H9 (cell line): Measurements from ENCODE around the gene PATE3. TPM values are rescaled to one million over a fixed set of nuclear protein-coding genes. Genes with fewer than 3 reads are reported as not detected.

Source experiments
- DNase-seq: peaks from one replicate; pipeline ENCODE4 v3.0.0-alpha.2; 2017
- H2AFZ ChIP-seq: one replicate; pipeline ENCODE4 v1.6.1; 2013; ENCODE audit warnings: mild to moderate bottlenecking, low read length, control low read depth, moderate library complexity
- H2AK5ac ChIP-seq: 2 replicates; pipeline ENCODE4 v1.6.1; 2013; ENCODE audit warnings: low read length, control low read depth, mixed read lengths; ENCODE audit not compliant: insufficient read length
- H2BK120ac ChIP-seq: one replicate; pipeline ENCODE4 v1.6.1; 2013; ENCODE audit warnings: low read depth, mild to moderate bottlenecking, low read length, control low read depth, inconsistent platforms; ENCODE audit not compliant: poor library complexity, severe bottlenecking
- H2BK12ac ChIP-seq: 2 replicates; pipeline ENCODE4 v1.6.1; 2013; ENCODE audit warnings: low read length, control low read depth, mixed read lengths, low read depth; ENCODE audit not compliant: insufficient read length
- H2BK15ac ChIP-seq: 2 replicates; pipeline ENCODE4 v1.6.1; 2013; ENCODE audit warnings: low read depth, low read length, control low read depth
- H2BK20ac ChIP-seq: one replicate; pipeline ENCODE4 v1.6.1; 2013; ENCODE audit warnings: low read depth, mild to moderate bottlenecking, low read length, control low read depth, inconsistent platforms; ENCODE audit not compliant: poor library complexity, severe bottlenecking
- H2BK5ac ChIP-seq: 2 replicates; pipeline ENCODE4 v1.6.1; 2013; ENCODE audit warnings: low read length, control low read depth, mixed read lengths; ENCODE audit not compliant: insufficient read length
- H3K14ac ChIP-seq: 2 replicates; pipeline ENCODE4 v1.6.1; 2013; ENCODE audit warnings: low read length, control low read depth; ENCODE audit not compliant: insufficient read depth
- H3K18ac ChIP-seq: 2 replicates; pipeline ENCODE4 v1.6.1; 2013; ENCODE audit warnings: low read depth, mild to moderate bottlenecking, mixed read lengths, low read length, control low read depth; ENCODE audit not compliant: insufficient read length
- H3K23ac ChIP-seq: 2 replicates; pipeline ENCODE4 v1.6.1; 2013; ENCODE audit warnings: low read length, control low read depth, mixed read lengths, low read depth; ENCODE audit not compliant: insufficient read length
- H3K23me2 ChIP-seq: 2 replicates; pipeline ENCODE4 v1.6.1; 2013; ENCODE audit warnings: low read depth, mild to moderate bottlenecking, mixed read lengths, low read length, control low read depth; ENCODE audit not compliant: insufficient read length, poor library complexity, severe bottlenecking
- H3K27ac ChIP-seq: 2 replicates; pipeline ENCODE4 v1.5.1; 2013; ENCODE audit warnings: low read length, control low read depth, mixed read lengths, low read depth; ENCODE audit not compliant: insufficient read length
- H3K27me3 ChIP-seq: 2 replicates; pipeline ENCODE4 v1.6.1; 2013; ENCODE audit warnings: low read length, control low read depth, inconsistent platforms; ENCODE audit not compliant: insufficient read depth
- H3K4ac ChIP-seq: 2 replicates; pipeline ENCODE4 v1.6.1; 2013; ENCODE audit warnings: low read depth, mild to moderate bottlenecking, control low read depth, inconsistent platforms, low read length, moderate library complexity
- H3K4me1 ChIP-seq: 2 replicates; pipeline ENCODE4 v1.6.1; 2013; ENCODE audit warnings: low read length, control low read depth, inconsistent platforms; ENCODE audit not compliant: insufficient read depth
- H3K4me2 ChIP-seq: 2 replicates; pipeline ENCODE4 v1.6.1; 2013; ENCODE audit warnings: low read length, control low read depth, mixed read lengths; ENCODE audit not compliant: insufficient read length, insufficient read depth
- H3K56ac ChIP-seq: 2 replicates; pipeline ENCODE4 v1.6.1; 2013; ENCODE audit warnings: low read depth, mild to moderate bottlenecking, mixed read lengths, low read length, control low read depth; ENCODE audit not compliant: insufficient read length
- H3K79me1 ChIP-seq: 2 replicates; pipeline ENCODE4 v1.6.1; 2013; ENCODE audit warnings: low read depth, mild to moderate bottlenecking, moderate library complexity, low read length, control low read depth, inconsistent platforms; ENCODE audit not compliant: insufficient read depth, poor library complexity, severe bottlenecking
- H3K79me2 ChIP-seq: 2 replicates; pipeline ENCODE4 v1.6.1; 2013; ENCODE audit warnings: low read length, control low read depth, inconsistent platforms; ENCODE audit not compliant: insufficient read depth
- H3K9ac ChIP-seq: 2 replicates; pipeline ENCODE4 v1.6.1; 2013; ENCODE audit warnings: low read length, control low read depth, mixed read lengths; ENCODE audit not compliant: insufficient read length; ENCODE audit errors: extremely low read depth
- H3K9me3 ChIP-seq: one replicate; pipeline ENCODE4 v1.6.1; 2013; ENCODE audit warnings: low read depth, low read length, inconsistent platforms; ENCODE audit not compliant: control insufficient read depth
- H3T11ph ChIP-seq: one replicate; pipeline ENCODE4 v1.6.1; 2013; ENCODE audit warnings: mild to moderate bottlenecking, low read length, control low read depth, inconsistent platforms
- H4K20me1 ChIP-seq: one replicate; pipeline ENCODE4 v1.6.1; 2013; ENCODE audit not compliant: control insufficient read depth, insufficient read length, insufficient read depth
- H4K5ac ChIP-seq: 2 replicates; pipeline ENCODE4 v1.6.1; 2013; ENCODE audit warnings: low read depth, mild to moderate bottlenecking, mixed read lengths, low read length, control low read depth; ENCODE audit not compliant: insufficient read length
- H4K8ac ChIP-seq: replicated peaks from 2 replicates; pipeline ENCODE4 v1.6.1; 2013; ENCODE audit warnings: low read length, control low read depth, mixed read lengths, low read depth; ENCODE audit not compliant: insufficient read length
- H4K91ac ChIP-seq: 2 replicates; pipeline ENCODE4 v1.6.1; 2013; ENCODE audit warnings: low read depth, mild to moderate bottlenecking, moderate library complexity, mixed read lengths, low read length, control low read depth; ENCODE audit not compliant: insufficient read length
- H3K27ac Mint-ChIP-seq, 3 experiments: 2 replicates in 2 of 3; 3 replicates in 1 of 3; pipeline ENCODE4 v1.8.0; 2020 to 2021; ENCODE audit warnings: mixed read lengths in 3 of 3, mild to moderate bottlenecking in 1 of 3, moderate library complexity in 1 of 3
- H3K27me3 Mint-ChIP-seq: 2 replicates; pipeline ENCODE4 v1.8.0; 2021; ENCODE audit warnings: low read depth, mild to moderate bottlenecking, moderate library complexity, mixed read lengths
- H3K36me3 Mint-ChIP-seq, 3 experiments: 2 replicates in 2 of 3; 3 replicates in 1 of 3; pipeline ENCODE4 v1.8.0; 2020 to 2021; ENCODE audit warnings: low read depth in 3 of 3, mixed read lengths in 3 of 3; ENCODE audit not compliant: insufficient read depth in 1 of 3
- H3K4me1 Mint-ChIP-seq, 2 experiments: 2 replicates each; pipeline ENCODE4 v1.8.0; 2020; ENCODE audit warnings: mixed read lengths in 2 of 2
- H3K4me3 Mint-ChIP-seq, 2 experiments: 2 replicates in 1 of 2; 3 replicates in 1 of 2; pipeline ENCODE4 v1.8.0; 2020 to 2021; ENCODE audit warnings: mild to moderate bottlenecking in 2 of 2, mixed read lengths in 2 of 2, moderate library complexity in 1 of 2
- H3K9me3 Mint-ChIP-seq, 2 experiments: 2 replicates in 1 of 2; 3 replicates in 1 of 2; pipeline ENCODE4 v1.8.0; 2020; ENCODE audit warnings: mild to moderate bottlenecking in 2 of 2, mixed read lengths in 2 of 2, moderate library complexity in 1 of 2
- CTCF ChIP-seq: fragments of 200-600 bp; sonication (generic); conservative IDR thresholded peaks from 3 replicates; pipeline ENCODE4 v1.8.0; 2021; ENCODE audit warnings: antibody characterized with exemption, mild to moderate bottlenecking
- WGBS: extraction: QIAGEN DNeasy Blood & Tissue Kit; methylation state at CpG from one replicate; pipeline ENCODE4 v1.1.7; 2013; ENCODE audit warnings: missing lambda C conversion rate, low lambda C conversion rate, mixed read lengths; ENCODE audit not compliant: insufficient read length; ENCODE audit errors: extremely low coverage; 5-methylcytosine and 5-hydroxymethylcytosine counted together
- total RNA-seq: library from RNA; stranded (reverse); gene quantifications from 2 replicates; pipeline ENCODE4 v1.2.1, GENCODE V29; 2021

Gene PATE3
- total RNA-seq, 1 experiment from 2014 or later = not detected

- Mint-ChIP-seq H3K36me3 (peaks cover 2 to 9% (median 2%) of the 10 kb centered on the region in 3 experiments; a peak in 3 of 7 replicates), H3K27ac (no peak overlapping the region), H3K27me3 (no peaks in the 10 kb centered on the region), H3K4me3 (no peak overlapping the region), H3K4me1 (peaks cover 12% of the 10 kb centered on the region in 2 experiments), H3K9me3 (peaks cover 25 to 33% of the 10 kb centered on the region in 2 experiments)
- Histone ChIP-seq H3K79me2 (no peaks in the 10 kb centered on the region), H3T11ph (no peak overlapping the region), H3K27me3 (no peaks in the 10 kb centered on the region), H3K14ac (no peak overlapping the region), H3K9me3 (no peaks in the 10 kb centered on the region), H2BK20ac (no peak overlapping the region), H2AK5ac (no peak overlapping the region), H3K56ac (no peak overlapping the region), H3K23ac (no peak overlapping the region), H2BK120ac (no peak overlapping the region), H4K20me1 (no peaks in the 10 kb centered on the region), H3K27ac (no peak overlapping the region), H3K79me1 (no peaks in the 10 kb centered on the region), H3K9ac (no peak overlapping the region), H3K4me2 (no peak overlapping the region), H3K4ac (no peak overlapping the region), H2BK12ac (no peak overlapping the region), H3K4me1 (no peaks in the 10 kb centered on the region; the same call in 1 of the 2 replicates), H2AFZ (no peak overlapping the region), H3K23me2 (no peaks in the 10 kb centered on the region), H3K18ac (no peak overlapping the region), H2BK15ac (no peak overlapping the region), H4K8ac (no peak overlapping the region), H2BK5ac (no peak overlapping the region), H4K5ac (no peak overlapping the region), H4K91ac (no peak overlapping the region)
- no CpG with 5 or more reads among the region's 1 CpG for WGBS
- no peak for TF ChIP-seq CTCF
- DNase-seq = no peak
These were observed 14.5 kb downstream of the PATE3 start for GRCh38 chr11:125802387-125802786.
